Mucosa of descending colon (tissue), 3 donors: ENCODE data around the gene TCF12. TPM values are rescaled to one million over a fixed set of nuclear protein-coding genes. Genes with fewer than 3 reads are reported as not detected.
"Not testable (repeated sequence)": the region's sequence is repeated elsewhere in the genome, so short reads cannot be mapped to it uniquely, and the experiment has no call there.

Experiments
- ATAC-seq: fragments of 200-7000 bp; cut with Tn5 transposase; one replicate; pipeline ENCODE4 v1.9.1; 2020; ENCODE audit warnings: mild to moderate bottlenecking, moderate library complexity
- DNase-seq, 3 donors: peaks; one replicate each; pipeline ENCODE4 v3.0.0-alpha.2; 2020
- H3K36me3 ChIP-seq: fragments of 200-600 bp; one replicate; pipeline ENCODE4 v1.8.0; 2021; ENCODE audit warnings: low read depth, mild to moderate bottlenecking
- H3K4me1 ChIP-seq: fragments of 200-600 bp; one replicate; pipeline ENCODE4 v1.8.0; 2021; ENCODE audit warnings: low read depth, mild to moderate bottlenecking
- H3K4me3 ChIP-seq: fragments of 200-600 bp; one replicate; pipeline ENCODE4 v1.8.0; 2021; ENCODE audit warnings: mild to moderate bottlenecking
- H3K9me3 ChIP-seq: fragments of 200-600 bp; one replicate; pipeline ENCODE4 v1.8.0; 2021; ENCODE audit warnings: mild to moderate bottlenecking
- intact Hi-C, 2 donors: fragments of 100-400 bp; cut with DNase I in 1 of 2; cut with micrococcal nuclease in 1 of 2; formaldehyde crosslinking; loops; one replicate each; pipeline versions ENCODE4 v1.11.0 to v1.11.1; 2022; cut with DNase I, micrococcal nuclease
- total RNA-seq, 3 donors: library from RNA; stranded (reverse); fragmentation: NEBNext Ultra II Directional in 2 of 3; extraction: Animal tissue kit (Norgen Biotek cat#: 25700) in 2 of 3; gene quantifications; one replicate each; pipeline versions ENCODE4 v1.2.1 to v1.2.4, GENCODE V29; 2021 to 2023
- TF ChIP-seq, protein P1 (sequence below): fragments of 200-600 bp; IDR thresholded peaks from one replicate; pipeline ENCODE4 v1.8.0; 2022; ENCODE audit warnings: antibody characterized with exemption, mild to moderate bottlenecking
- donor health status: DM: no; HTN: no; CAD: no; lungs with moderate emphysema.
- donor health status: DM: no; HTN: no; CAD: no.
- donor health status: DM: no; HTN: yes; CAD: no.

Gene TCF12
- total RNA-seq, 3 donors from 2014 or later = 74.1 to 118 (median 106) TPM

DNA sequence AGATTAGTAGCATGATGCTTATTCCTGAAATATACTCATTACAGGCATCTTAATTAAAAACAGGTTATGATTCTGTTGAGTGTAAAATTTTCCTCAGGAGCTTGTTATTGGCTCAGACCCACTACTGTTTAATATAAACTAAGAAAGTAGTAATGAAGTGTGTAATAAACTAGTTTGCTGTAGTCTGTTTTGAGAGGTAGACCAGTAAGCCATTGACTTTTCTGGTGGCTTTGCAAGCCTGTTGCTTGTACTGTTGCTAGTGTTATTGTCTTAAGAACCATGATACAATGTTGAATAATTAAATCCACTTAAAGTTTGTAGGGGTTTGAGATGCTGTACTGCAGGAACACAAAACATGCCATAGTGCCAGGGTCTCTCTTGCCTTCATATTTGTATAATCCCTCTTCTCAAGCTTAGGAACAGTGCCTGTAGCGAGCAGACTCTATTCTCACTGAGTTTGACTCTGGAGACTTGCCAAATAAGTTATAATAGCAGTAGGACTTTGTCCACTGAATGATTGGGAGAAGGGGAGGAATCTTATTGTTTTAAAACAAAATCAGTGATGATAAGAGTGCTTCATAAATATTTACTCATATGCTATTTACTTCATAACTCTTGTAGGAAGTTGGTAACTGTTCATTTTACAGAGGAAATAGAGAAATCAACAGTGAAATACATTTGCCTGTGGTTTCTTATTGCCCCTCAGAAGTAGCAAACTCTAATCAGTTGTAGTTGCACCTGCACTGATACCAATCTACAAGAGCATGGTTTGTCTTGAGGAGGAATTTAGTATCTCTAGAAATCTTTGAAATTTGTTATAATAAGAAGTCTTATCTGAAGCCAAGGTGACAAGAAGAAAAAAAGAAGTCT is 13.4 kb downstream of the TCF12 start:
- DNase-seq (no peak), ATAC-seq (peak; percentile 83)
- Histone ChIP-seq H3K4me1 (peaks cover 55% of the 10 kb centered on the region), H3K9me3 (no peaks in the 10 kb centered on the region), H3K36me3 (no peaks in the 10 kb centered on the region), H3K4me3 (no peak overlapping the region)
- intact Hi-C loops = no loop called here
- TF ChIP-seq, protein P1, sequence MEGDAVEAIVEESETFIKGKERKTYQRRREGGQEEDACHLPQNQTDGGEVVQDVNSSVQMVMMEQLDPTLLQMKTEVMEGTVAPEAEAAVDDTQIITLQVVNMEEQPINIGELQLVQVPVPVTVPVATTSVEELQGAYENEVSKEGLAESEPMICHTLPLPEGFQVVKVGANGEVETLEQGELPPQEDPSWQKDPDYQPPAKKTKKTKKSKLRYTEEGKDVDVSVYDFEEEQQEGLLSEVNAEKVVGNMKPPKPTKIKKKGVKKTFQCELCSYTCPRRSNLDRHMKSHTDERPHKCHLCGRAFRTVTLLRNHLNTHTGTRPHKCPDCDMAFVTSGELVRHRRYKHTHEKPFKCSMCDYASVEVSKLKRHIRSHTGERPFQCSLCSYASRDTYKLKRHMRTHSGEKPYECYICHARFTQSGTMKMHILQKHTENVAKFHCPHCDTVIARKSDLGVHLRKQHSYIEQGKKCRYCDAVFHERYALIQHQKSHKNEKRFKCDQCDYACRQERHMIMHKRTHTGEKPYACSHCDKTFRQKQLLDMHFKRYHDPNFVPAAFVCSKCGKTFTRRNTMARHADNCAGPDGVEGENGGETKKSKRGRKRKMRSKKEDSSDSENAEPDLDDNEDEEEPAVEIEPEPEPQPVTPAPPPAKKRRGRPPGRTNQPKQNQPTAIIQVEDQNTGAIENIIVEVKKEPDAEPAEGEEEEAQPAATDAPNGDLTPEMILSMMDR = no peak

GRCh38 chr15:56932509-56932868 is 14.0 kb downstream of the TCF12 start:
- intact Hi-C loops, ATAC-seq: not testable (repeated sequence)

GRCh38 chr15:56933410-56933809 is 15.0 kb downstream of the TCF12 start:
- Histone ChIP-seq H3K4me3 (no peak overlapping the region), H3K36me3 (no peaks in the 10 kb centered on the region), H3K9me3 (no peaks in the 10 kb centered on the region), H3K4me1 (peaks cover 51% of the 10 kb centered on the region)
- no peak for DNase-seq
- intact Hi-C loops = no loop called here
- no peak for ATAC-seq
- TF ChIP-seq, protein P1 = no peak

More at GRCh38 chr15:56932509-56932868, 14.0 kb downstream of the TCF12 start:
- not testable (repeated sequence) for H3K9me3 ChIP-seq, H3K36me3 ChIP-seq, H3K4me3 ChIP-seq, DNase-seq
- peaks cover 55% of the 10 kb centered on the region for H3K4me1 ChIP-seq

DNA sequence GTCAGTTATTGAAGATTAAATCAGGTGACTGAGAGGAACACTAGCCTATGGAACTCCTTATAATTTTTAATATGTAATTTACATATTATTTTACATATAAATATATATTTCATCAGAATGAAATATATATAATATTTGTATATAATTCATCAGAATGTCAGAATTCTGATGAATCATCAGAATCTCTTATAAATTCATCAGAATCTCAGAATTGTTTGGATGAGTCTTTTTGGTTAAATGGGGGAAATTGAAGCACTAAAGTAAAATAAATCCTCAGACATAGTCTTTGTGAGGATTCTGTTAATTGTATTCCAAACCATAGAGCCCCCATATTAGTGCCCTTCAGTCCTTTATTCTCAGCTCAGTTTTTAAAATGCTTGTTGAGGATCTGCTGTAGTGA is 15.4 kb downstream of the TCF12 start:
- peaks cover 47% of the 10 kb centered on the region for H3K4me1 ChIP-seq
- H3K4me3 ChIP-seq = no peak overlapping the region
- DNase-seq (no peak), ATAC-seq (no peak)
- TF ChIP-seq, protein P1 = no peak
- H3K9me3 ChIP-seq = no peaks in the 10 kb centered on the region
- intact Hi-C loops = no loop called here
- no peaks in the 10 kb centered on the region for H3K36me3 ChIP-seq

DNA sequence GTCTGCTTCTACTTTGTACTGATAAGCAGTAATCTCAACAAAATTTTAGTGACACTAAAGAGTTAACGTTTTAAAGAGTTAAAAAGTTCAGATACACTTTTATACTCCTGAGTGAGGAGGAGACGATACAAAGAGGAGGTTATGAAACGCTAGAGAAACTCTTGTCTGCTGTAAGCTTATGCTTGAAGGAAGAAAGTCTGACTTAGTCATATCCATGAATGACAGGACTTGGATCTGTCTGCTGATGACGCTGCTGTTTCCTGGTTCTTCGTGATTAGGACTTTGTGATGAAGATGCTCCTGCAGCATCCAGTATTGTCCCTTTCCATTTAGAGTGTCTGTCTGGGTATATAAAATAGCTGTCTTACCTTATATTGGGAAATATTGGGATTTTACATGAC is 15.8 kb downstream of the TCF12 start:
- no peaks in the 10 kb centered on the region for H3K36me3 ChIP-seq

GRCh38 chr15:56936929-56937328 is 18.5 kb downstream of the TCF12 start:
- H3K4me3 ChIP-seq = no peak overlapping the region
- H3K4me1 ChIP-seq = peaks cover 21% of the 10 kb centered on the region
- TF ChIP-seq, protein P1 = no peak
- intact Hi-C loops = no loop called here
- ATAC-seq = no peak
- no peaks in the 10 kb centered on the region for H3K36me3 ChIP-seq
- H3K9me3 ChIP-seq = no peaks in the 10 kb centered on the region
- no peak for DNase-seq

More for the DNA sequence above, 15.8 kb downstream of the TCF12 start:
- DNase-seq (no peak), ATAC-seq (peak; percentile 72)
- Histone ChIP-seq H3K4me3 (no peak overlapping the region), H3K4me1 (peaks cover 42% of the 10 kb centered on the region), H3K9me3 (no peaks in the 10 kb centered on the region)
- intact Hi-C loops = no loop called here
- TF ChIP-seq, protein P1 = no peak
